ENCODE data around the gene RARA.

RARA gene

GRCh38 chr17:40330850-40331470 lies 22.0 kb downstream of the RARA start:
- no peak for DNase-seq

GRCh38 chr17:40331743-40332641 lies 23.0 kb downstream of the RARA start:
- DNase-seq, result peak; percentile 23

GRCh38 chr17:40333781-40334448 lies 24.9 kb downstream of the RARA start:
- no peak for DNase-seq

- DNase-seq, result no peak
Measured at GRCh38 chr17:40335620-40336019, 26.6 kb downstream of the RARA start.

GRCh38 chr17:40337351-40337750 lies 28.4 kb downstream of the RARA start:
- no peak for DNase-seq

GRCh38 chr17:40338058-40338457 lies 29.1 kb downstream of the RARA start:
- no peak for DNase-seq

GRCh38 chr17:40338941-40339649 lies 30.1 kb downstream of the RARA start:
- DNase-seq, result no peak

GRCh38 chr17:40340327-40340726 lies 31.3 kb downstream of the RARA start:
- no peak for DNase-seq

GRCh38 chr17:40340880-40341807 lies 32.2 kb downstream of the RARA start:
- peak; percentile 44 for DNase-seq

- DNase-seq, result peak; percentile 11
Measured at GRCh38 chr17:40341808-40342503, 33.0 kb downstream of the RARA start.

- no peak for DNase-seq
Measured at GRCh38 chr17:40342504-40343218, 33.7 kb downstream of the RARA start.

GRCh38 chr17:40343219-40344119 lies 34.5 kb downstream of the RARA start:
- DNase-seq, result no peak

GRCh38 chr17:40344421-40345160 lies 35.6 kb downstream of the RARA start:
- no peak for DNase-seq

GRCh38 chr17:40345161-40345993 lies 36.4 kb downstream of the RARA start:
- no peak for DNase-seq

GRCh38 chr17:40345994-40346764 lies 37.2 kb downstream of the RARA start:
- no peak for DNase-seq

GRCh38 chr17:40346765-40347158 lies 37.8 kb downstream of the RARA start:
- no peak for DNase-seq

All from DMS79 (cell line).